ENCODE measurements around the gene ABHD8.

Gene ABHD8

DNA sequence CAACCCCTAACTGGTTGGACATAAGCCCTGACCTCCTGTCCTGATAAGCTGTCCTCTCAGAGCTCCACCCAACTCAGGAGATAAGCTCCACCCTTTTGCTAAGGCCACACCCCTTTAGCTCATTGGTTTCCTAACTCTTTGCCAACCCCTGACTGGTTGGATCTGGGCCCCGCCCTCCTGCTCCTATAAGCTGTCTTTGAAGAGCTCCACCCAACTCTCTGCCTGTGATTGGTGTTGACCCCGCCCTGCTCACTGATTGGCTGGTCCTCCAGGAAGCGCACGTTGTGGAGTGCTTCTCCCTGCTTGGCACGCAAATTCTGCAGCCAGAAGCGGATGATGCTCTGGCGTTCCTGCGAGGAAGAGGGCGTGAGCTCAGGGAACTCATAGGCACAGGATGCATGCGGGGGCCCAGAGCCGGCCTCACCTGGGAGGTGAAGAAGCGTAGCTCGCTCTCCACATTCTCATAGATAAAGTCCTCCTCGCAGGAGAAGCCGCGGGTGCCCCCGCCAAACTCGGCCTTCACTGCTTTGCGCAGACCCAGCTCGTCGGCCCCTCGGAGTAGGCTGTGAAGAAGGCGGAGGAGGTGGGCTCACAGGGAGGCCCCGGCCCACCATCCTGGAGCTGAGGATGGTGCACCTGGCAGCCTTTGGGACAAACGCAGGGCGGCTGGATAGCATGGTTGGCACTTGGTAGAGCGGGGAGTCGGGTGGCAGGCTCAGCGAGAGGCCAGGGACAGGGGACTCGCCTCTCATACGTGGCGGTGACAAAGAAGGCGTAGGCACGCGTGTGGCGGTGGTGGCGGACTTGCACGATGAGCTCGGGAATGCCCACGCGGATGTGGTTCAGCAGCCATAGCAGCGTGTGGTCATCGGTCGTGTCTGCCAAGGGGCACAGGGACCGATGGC lies 29.7 kb upstream of the ABHD8 start:
- H3K27me3 ChIP-seq (ENCODE audit: insufficient read depth, insufficient read length) = no peaks in the 10 kb centered on the region
- H3K36me3 ChIP-seq (ENCODE audit: insufficient read depth, insufficient read length, low read length) = peaks cover 35% of the 10 kb centered on the region
- no peak overlapping the region for H3K4me3 ChIP-seq (ENCODE audit: insufficient read length, low read depth)
- no peak for DNase-seq (ENCODE audit: low read depth, low spot score)
- H3K4me1 ChIP-seq (ENCODE audit: insufficient read depth, insufficient read length) = peaks cover 13% of the 10 kb centered on the region
- no peak for TF ChIP-seq SUZ12 (IDR thresholded peaks at IDR 0.05; ENCODE audit: extremely low read depth, insufficient read depth, insufficient read length)
- no peak for TF ChIP-seq YY1 (IDR thresholded peaks at IDR 0.05; ENCODE audit: insufficient read depth, insufficient read length)
- TF ChIP-seq ZNF274 (IDR thresholded peaks at IDR 0.05; ENCODE audit: low read depth, low read length) = no peak
- H3K9ac ChIP-seq (ENCODE audit: insufficient read length, low read depth) = peak overlapping the region; percentile 89
- peaks cover 5% of the 10 kb centered on the region; the same call in 1 of the 2 replicates for H3K9me3 ChIP-seq (ENCODE audit: insufficient read depth, low read length)

- DNase-seq (ENCODE audit: low read depth, low spot score) = no peak
- H3K9ac ChIP-seq (ENCODE audit: insufficient read length, low read depth) = no peak overlapping the region
- H3K36me3 ChIP-seq (ENCODE audit: insufficient read depth, insufficient read length, low read length) = peaks cover 35% of the 10 kb centered on the region
- H3K4me1 ChIP-seq (ENCODE audit: insufficient read depth, insufficient read length) = peaks cover 15% of the 10 kb centered on the region
- H3K9me3 ChIP-seq (ENCODE audit: insufficient read depth, low read length) = peaks cover 5% of the 10 kb centered on the region; the same call in 1 of the 2 replicates
- TF ChIP-seq SUZ12 (IDR thresholded peaks at IDR 0.05; ENCODE audit: extremely low read depth, insufficient read depth, insufficient read length) (no peak), YY1 (IDR thresholded peaks at IDR 0.05; ENCODE audit: insufficient read depth, insufficient read length) (no peak), ZNF274 (IDR thresholded peaks at IDR 0.05; ENCODE audit: low read depth, low read length) (no peak)
- no peaks in the 10 kb centered on the region for H3K27me3 ChIP-seq (ENCODE audit: insufficient read depth, insufficient read length)
- no peak overlapping the region for H3K4me3 ChIP-seq (ENCODE audit: insufficient read length, low read depth)
Measured at GRCh38 chr19:17332360-17332676, 29.1 kb upstream of the ABHD8 start.

- DNase-seq (ENCODE audit: low read depth, low spot score) = no peak
- H3K4me3 ChIP-seq (ENCODE audit: insufficient read length, low read depth) = no peak overlapping the region
- H3K36me3 ChIP-seq (ENCODE audit: insufficient read depth, insufficient read length, low read length) = peaks cover 35% of the 10 kb centered on the region
- peaks cover 17% of the 10 kb centered on the region for H3K4me1 ChIP-seq (ENCODE audit: insufficient read depth, insufficient read length)
- peaks cover 5% of the 10 kb centered on the region; the same call in 1 of the 2 replicates for H3K9me3 ChIP-seq (ENCODE audit: insufficient read depth, low read length)
- no peak for TF ChIP-seq ZNF274 (IDR thresholded peaks at IDR 0.05; ENCODE audit: low read depth, low read length)
- no peak for TF ChIP-seq SUZ12 (IDR thresholded peaks at IDR 0.05; ENCODE audit: extremely low read depth, insufficient read depth, insufficient read length)
- TF ChIP-seq YY1 (IDR thresholded peaks at IDR 0.05; ENCODE audit: insufficient read depth, insufficient read length) = no peak
- H3K9ac ChIP-seq (ENCODE audit: insufficient read length, low read depth) = no peak overlapping the region
- no peaks in the 10 kb centered on the region for H3K27me3 ChIP-seq (ENCODE audit: insufficient read depth, insufficient read length)
Measured at GRCh38 chr19:17331045-17331558, 27.9 kb upstream of the ABHD8 start.

- TF ChIP-seq YY1 (IDR thresholded peaks at IDR 0.05; ENCODE audit: insufficient read depth, insufficient read length) = no peak
- TF ChIP-seq ZNF274 (IDR thresholded peaks at IDR 0.05; ENCODE audit: low read depth, low read length) = no peak
- TF ChIP-seq SUZ12 (IDR thresholded peaks at IDR 0.05; ENCODE audit: extremely low read depth, insufficient read depth, insufficient read length) = no peak
- H3K36me3 ChIP-seq (ENCODE audit: insufficient read depth, insufficient read length, low read length) = peaks cover 36% of the 10 kb centered on the region
- no peak overlapping the region for H3K4me3 ChIP-seq (ENCODE audit: insufficient read length, low read depth)
- peaks cover 17% of the 10 kb centered on the region for H3K4me1 ChIP-seq (ENCODE audit: insufficient read depth, insufficient read length)
- no peak overlapping the region for H3K9ac ChIP-seq (ENCODE audit: insufficient read length, low read depth)
- no peaks in the 10 kb centered on the region for H3K27me3 ChIP-seq (ENCODE audit: insufficient read depth, insufficient read length)
- DNase-seq (ENCODE audit: low read depth, low spot score) = no peak
- H3K9me3 ChIP-seq (ENCODE audit: insufficient read depth, low read length) = peaks cover 5% of the 10 kb centered on the region; the same call in 1 of the 2 replicates
Measured at GRCh38 chr19:17330262-17331044, 27.2 kb upstream of the ABHD8 start.

- Histone ChIP-seq H3K4me1 (ENCODE audit: insufficient read depth, insufficient read length) (peaks cover 23% of the 10 kb centered on the region), H3K4me3 (ENCODE audit: insufficient read length, low read depth) (peak overlapping the region; percentile 24), H3K9ac (ENCODE audit: insufficient read length, low read depth) (peak overlapping the region; percentile 77), H3K36me3 (ENCODE audit: insufficient read depth, insufficient read length, low read length) (peaks cover 45% of the 10 kb centered on the region), H3K9me3 (ENCODE audit: insufficient read depth, low read length) (peaks cover 5% of the 10 kb centered on the region; the same call in 1 of the 2 replicates), H3K27me3 (ENCODE audit: insufficient read depth, insufficient read length) (no peaks in the 10 kb centered on the region)
- TF ChIP-seq ZNF274 (IDR thresholded peaks at IDR 0.05; ENCODE audit: low read depth, low read length) (no peak), YY1 (IDR thresholded peaks at IDR 0.05; ENCODE audit: insufficient read depth, insufficient read length) (no peak), SUZ12 (IDR thresholded peaks at IDR 0.05; ENCODE audit: extremely low read depth, insufficient read depth, insufficient read length) (no peak)
- no peak for DNase-seq (ENCODE audit: low read depth, low spot score)
Measured at GRCh38 chr19:17329366-17330261, 26.4 kb upstream of the ABHD8 start.

GRCh38 chr19:17328517-17329365 lies 25.5 kb upstream of the ABHD8 start:
- peaks cover 27% of the 10 kb centered on the region for H3K4me1 ChIP-seq (ENCODE audit: insufficient read depth, insufficient read length)
- TF ChIP-seq SUZ12 (IDR thresholded peaks at IDR 0.05; ENCODE audit: extremely low read depth, insufficient read depth, insufficient read length) (no peak), ZNF274 (IDR thresholded peaks at IDR 0.05; ENCODE audit: low read depth, low read length) (no peak), YY1 (IDR thresholded peaks at IDR 0.05; ENCODE audit: insufficient read depth, insufficient read length) (no peak)
- peaks cover 50% of the 10 kb centered on the region for H3K36me3 ChIP-seq (ENCODE audit: insufficient read depth, insufficient read length, low read length)
- peaks cover 5% of the 10 kb centered on the region; the same call in 1 of the 2 replicates for H3K9me3 ChIP-seq (ENCODE audit: insufficient read depth, low read length)
- no peaks in the 10 kb centered on the region for H3K27me3 ChIP-seq (ENCODE audit: insufficient read depth, insufficient read length)
- peak overlapping the region; percentile 55 for H3K4me3 ChIP-seq (ENCODE audit: insufficient read length, low read depth)
- H3K9ac ChIP-seq (ENCODE audit: insufficient read length, low read depth) = peak overlapping the region; percentile 77
- no peak for DNase-seq (ENCODE audit: low read depth, low spot score)
